AG04449 (cell line): ENCODE results near the gene CCRL2.

Experiments
- CTCF ChIA-PET: fragments of 350-600 bp; formaldehyde crosslinking; extraction: SDS; loops from one replicate; lab custom pipeline; 2021; ENCODE audit warnings: antibody characterized with exemption; lab: Yijun Ruan, JAX
- POLR2A ChIA-PET: fragments of 400-600, 350-600 bp; formaldehyde crosslinking; extraction: SDS; loops from one replicate; lab custom pipeline; 2020; ENCODE audit warnings: antibody characterized with exemption, inconsistent platforms; lab: Yijun Ruan, JAX
- DNase-seq: peaks from one replicate; pipeline ENCODE4 v3.0.0-alpha.2; 2010; ENCODE audit warnings: low read depth, low spot score
- H3K4me3 ChIP-seq: 2 replicates; pipeline ENCODE4 v1.5.1; 2011; ENCODE audit warnings: low read depth, mild to moderate bottlenecking, control low read depth, low read length
- CTCF ChIP-seq: IDR thresholded peaks from one replicate; pipeline ENCODE4 v1.5.1; 2011; ENCODE audit warnings: mild to moderate bottlenecking, moderate library complexity, low read length, control low read depth, inconsistent platforms; ENCODE audit not compliant: insufficient read depth; ENCODE audit errors: missing control alignments

The CCRL2 gene

DNA sequence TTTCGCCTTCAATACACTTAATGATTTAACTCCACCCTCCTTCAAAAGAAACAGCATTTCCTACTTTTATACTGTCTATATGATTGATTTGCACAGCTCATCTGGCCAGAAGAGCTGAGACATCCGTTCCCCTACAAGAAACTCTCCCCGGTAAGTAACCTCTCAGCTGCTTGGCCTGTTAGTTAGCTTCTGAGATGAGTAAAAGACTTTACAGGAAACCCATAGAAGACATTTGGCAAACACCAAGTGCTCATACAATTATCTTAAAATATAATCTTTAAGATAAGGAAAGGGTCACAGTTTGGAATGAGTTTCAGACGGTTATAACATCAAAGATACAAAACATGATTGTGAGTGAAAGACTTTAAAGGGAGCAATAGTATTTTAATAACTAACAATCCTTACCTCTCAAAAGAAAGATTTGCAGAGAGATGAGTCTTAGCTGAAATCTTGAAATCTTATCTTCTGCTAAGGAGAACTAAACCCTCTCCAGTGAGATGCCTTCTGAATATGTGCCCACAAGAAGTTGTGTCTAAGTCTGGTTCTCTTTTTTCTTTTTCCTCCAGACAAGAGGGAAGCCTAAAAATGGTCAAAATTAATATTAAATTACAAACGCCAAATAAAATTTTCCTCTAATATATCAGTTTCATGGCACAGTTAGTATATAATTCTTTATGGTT lies 36.1 kb upstream of the CCRL2 start, which contains the start of gene CCR5:
Gene CCR5, plus strand, starts transcription at position 108 of the 680 bp plus-strand sequence. CDS start 1,957 bp downstream, outside the sequence.
- CTCF ChIA-PET = interaction anchor here (0.7 to 2.4 kb wide), 4 partner anchors 8 to 295 kb away, joined by 3 to 9 read pairs (median 6); no protein-coding TSS in a partner anchor
- POLR2A ChIA-PET = no interaction called here
- no peak for TF ChIP-seq CTCF
- no peak within 1 kb of the TSS for H3K4me3 ChIP-seq
- no peak for DNase-seq

- ChIA-PET POLR2A (no interaction called here), CTCF (interaction anchor here (0.7 to 2.4 kb wide), 8 partner anchors 11 to 295 kb away, joined by 3 to 9 read pairs (median 4); no protein-coding TSS in a partner anchor)
- TF ChIP-seq CTCF = no peak
- no peak overlapping the region for H3K4me3 ChIP-seq
- no peak for DNase-seq
Observed at GRCh38 chr3:46371519-46372340, 35.3 kb upstream of the CCRL2 start.

GRCh38 chr3:46372492-46373359 lies 34.3 kb upstream of the CCRL2 start:
- H3K4me3 ChIP-seq = no peak overlapping the region
- peak; percentile 30 for TF ChIP-seq CTCF
- POLR2A ChIA-PET = no interaction called here
- CTCF ChIA-PET = interaction anchor here (0.6 to 2.4 kb wide), 7 partner anchors 12 to 293 kb away, joined by 3 to 9 read pairs (median 3); no protein-coding TSS in a partner anchor
- no peak for DNase-seq

GRCh38 chr3:46374755-46375154 lies 32.3 kb upstream of the CCRL2 start:
- CTCF ChIA-PET = interaction anchor here (0.8 kb wide), 1 partner anchor 287 kb away, joined by 3 read pairs; no protein-coding TSS in a partner anchor
- DNase-seq = no peak
- no peak overlapping the region for H3K4me3 ChIP-seq

DNA sequence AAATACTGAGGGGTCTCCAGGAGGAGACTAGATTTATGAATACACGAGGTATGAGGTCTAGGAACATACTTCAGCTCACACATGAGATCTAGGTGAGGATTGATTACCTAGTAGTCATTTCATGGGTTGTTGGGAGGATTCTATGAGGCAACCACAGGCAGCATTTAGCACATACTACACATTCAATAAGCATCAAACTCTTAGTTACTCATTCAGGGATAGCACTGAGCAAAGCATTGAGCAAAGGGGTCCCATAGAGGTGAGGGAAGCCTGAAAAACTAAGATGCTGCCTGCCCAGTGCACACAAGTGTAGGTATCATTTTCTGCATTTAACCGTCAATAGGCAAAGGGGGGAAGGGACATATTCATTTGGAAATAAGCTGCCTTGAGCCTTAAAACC lies 31.8 kb upstream of the CCRL2 start:
- ChIA-PET POLR2A (no interaction called here), CTCF (interaction anchor here (0.8 kb wide), 1 partner anchor 287 kb away, joined by 3 read pairs; no protein-coding TSS in a partner anchor)
- DNase-seq = no peak
- no peak for TF ChIP-seq CTCF
- H3K4me3 ChIP-seq = no peak overlapping the region

More at GRCh38 chr3:46374755-46375154, 32.3 kb upstream of the CCRL2 start:
- POLR2A ChIA-PET = no interaction called here
- TF ChIP-seq CTCF = no peak
